Stimulated activated CD8-positive, alpha-beta memory T cell treated with anti-CD3 and anti-CD28 coated beads, Interleukin-15, amount 100 ng/mL, for 48 hours (primary cell): ENCODE results near the gene CEP57.
"Not testable (repeated sequence)": the region's sequence is repeated elsewhere in the genome, so short reads cannot be mapped to it uniquely, and the experiment has no call there.

Experiments used
- DNase-seq, 2 donors: peaks; one replicate each; pipeline ENCODE4 v3.0.0-alpha.2; 2020; ENCODE audit warnings: low read depth in 2 of 2

The CEP57 gene

DNA sequence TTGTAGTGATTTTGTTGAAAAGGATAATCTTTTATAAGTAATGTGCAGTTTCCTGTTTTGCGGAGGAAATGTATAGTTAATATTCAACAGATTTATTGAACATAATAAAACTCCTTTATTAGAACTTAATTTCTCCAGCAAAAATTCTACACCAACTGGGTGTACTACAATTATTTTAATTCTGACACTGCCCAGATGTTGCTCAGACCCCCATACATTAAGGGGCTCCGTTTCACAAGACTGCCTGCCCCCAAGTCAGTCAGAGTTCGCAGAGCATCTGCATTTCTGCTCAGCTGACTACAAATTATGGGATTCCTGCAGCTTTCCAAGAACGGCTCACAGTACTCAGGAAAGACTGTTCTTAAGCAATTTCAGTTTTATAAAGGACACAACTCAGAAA is 6.2 kb downstream of the CEP57 start:
- DNase-seq = no peak

DNA sequence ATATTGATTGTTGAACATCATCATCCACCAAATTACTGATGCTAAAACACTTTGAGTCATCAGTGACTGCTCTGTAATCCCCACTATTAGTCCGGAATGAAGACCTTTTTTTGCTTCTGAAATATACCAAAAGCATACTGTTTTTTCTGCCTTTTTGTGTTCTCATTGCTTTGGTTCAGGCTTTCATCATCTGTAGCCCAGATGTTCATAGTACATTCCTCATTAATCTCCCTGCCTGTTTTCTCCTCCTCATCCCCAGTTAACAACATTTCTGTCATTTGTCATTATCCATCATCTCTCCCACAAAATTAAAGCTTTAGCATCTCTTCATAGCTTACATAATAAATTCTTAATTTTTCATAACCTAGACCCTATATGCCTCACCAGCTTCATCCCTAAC is 9.2 kb downstream of the CEP57 start:
- DNase-seq = no peak

DNA sequence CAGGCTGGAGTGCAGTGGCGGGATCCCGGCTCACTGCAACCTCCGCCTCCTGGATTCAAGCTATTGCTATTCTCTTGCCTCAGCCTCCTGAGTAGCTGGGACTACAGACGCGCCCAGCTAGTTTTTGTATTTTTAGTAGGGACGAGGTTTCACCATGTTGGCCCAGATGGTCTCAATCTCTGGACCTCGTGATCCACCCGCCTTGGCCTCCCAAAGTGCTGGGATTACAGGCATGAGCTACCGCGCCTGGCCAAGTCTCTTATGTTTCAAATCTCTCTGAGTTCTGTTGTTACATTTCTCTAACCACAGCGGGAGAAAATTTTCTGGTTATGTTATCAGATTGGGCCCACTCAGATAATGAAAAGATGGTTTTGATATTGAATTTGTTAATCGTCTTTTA is 10.1 kb downstream of the CEP57 start:
- DNase-seq = no peak

DNA sequence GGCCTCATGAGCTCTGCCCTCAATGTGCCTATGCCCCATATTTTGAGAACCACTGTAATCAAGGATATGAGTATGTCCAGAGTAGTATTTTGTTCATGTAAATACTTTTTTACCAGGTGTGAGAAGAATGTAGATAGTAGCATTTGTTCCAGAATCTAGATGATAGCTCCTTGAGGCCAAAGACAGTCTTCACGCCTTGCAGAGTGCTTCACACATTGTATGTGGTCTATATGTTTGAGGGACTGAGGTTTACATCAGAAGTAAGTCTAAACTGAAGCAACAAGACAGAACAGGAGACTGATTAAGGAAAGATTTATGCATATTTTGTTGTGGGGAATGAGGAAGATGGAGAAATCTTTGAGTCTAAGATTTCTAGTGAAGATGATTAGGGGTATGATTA is 12.5 kb downstream of the CEP57 start:
- DNase-seq = no peak

DNA sequence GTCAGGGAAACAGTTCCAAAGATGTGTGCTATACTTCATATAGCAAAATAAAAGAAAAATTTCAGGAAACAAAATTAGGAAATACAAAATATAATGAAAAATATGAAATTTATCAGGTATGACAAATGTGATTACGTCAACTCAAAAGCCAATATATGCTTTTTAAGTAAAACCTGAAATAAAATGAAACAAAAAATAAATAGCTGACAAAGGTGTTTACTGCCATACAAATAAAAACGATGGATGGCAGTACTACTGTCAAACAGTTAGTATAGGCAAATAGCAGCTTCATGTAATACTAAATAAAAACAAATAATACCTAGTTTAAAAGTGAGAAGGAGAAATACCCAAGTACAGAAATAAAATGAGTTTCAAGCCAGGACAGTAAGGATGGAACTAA is 13.7 kb downstream of the CEP57 start:
- no peak for DNase-seq

DNA sequence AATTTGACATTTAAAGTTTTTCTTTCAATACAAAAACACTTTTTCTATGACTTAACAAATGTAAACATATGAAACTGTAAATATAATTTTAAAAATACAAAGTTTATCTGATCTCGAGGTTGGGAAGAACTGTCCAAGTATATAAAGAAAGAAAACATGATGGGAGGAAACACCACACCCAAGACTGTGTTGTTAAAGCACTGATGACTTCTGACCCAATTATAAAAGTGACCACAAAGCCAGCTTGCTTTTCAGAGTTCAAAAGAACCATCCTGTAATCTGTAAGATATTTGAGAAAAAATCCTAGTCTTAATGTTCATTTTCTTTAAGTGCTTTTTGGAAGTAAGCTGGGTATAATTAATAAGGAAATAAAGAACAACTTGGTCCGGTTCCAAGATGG is 15.6 kb downstream of the CEP57 start:
- no peak for DNase-seq

DNA sequence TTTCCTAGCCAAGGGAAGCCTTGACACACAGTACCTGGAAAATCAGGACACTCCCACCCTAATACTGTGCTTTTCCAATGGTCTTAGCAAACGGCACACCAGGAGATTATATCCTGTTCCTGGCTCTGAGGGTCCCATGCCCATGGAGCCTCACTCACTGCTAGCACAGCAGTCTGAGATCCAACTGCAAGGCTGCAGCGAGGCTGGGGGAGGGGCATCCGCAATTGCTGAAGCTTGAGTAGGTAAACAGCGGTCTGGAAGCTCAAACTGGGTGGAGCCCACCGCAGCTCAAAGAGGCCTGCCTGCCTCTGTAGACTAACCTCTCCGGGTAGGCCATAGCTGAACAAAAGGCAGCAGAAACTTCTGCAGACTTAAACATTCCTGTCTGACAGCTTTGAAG is 16.2 kb downstream of the CEP57 start:
- DNase-seq = not testable (repeated sequence)

DNA sequence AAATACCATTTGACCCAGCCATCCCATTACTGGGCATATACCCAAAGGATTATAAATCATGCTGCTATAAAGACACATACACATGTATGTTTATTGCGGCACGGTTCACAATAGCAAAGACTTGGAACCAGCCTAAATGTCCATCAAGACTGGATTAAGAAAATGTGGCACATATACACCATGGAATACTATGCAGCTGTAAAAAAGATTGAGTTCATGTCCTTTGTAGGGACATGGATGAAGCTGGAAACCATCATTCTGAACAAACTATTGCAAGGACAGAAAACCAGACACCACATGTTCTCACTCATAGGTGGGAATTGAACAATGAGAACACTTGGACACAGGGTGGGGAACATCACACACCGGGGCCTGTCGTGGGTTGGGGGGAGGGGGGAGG is 20.8 kb downstream of the CEP57 start:
- DNase-seq = not testable (repeated sequence)

DNA sequence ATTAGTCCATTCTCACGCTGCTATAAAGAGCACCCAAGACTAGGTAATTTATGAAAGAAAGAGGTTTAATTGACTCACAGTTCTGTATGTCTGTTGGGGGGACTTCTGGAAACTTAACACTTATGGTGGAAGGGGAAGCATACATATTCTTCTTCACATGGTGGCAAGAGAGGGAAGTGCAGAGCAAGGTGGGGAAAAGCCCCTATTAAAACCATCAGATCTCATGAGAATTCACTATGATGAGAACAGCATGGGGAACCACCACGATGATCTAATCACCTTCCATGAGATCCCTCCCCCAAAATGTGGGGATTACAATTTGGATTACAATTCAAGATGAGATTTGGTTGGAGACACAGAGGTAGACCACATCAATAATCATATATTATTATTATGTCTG is 25.7 kb downstream of the CEP57 start:
- DNase-seq = no peak

DNA sequence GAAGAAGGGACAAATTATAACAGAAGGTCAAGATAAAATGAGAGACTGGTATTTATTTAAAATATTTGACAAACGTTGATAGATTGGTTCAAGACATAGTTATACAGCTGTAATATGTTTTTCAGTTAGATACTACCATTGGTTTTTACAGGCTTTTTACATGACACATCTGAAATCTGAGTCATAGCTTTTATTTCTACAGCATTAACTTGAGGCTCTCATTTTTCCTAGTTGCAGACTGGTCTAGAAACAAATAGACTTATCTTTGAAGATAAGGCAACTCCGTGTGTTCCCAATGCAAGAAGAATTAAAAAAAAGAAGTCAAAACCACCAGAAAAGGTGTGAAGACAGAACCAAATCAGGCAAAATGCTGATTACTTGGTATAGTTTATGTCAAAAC is 31.3 kb downstream of the CEP57 start:
- DNase-seq = no peak

DNA sequence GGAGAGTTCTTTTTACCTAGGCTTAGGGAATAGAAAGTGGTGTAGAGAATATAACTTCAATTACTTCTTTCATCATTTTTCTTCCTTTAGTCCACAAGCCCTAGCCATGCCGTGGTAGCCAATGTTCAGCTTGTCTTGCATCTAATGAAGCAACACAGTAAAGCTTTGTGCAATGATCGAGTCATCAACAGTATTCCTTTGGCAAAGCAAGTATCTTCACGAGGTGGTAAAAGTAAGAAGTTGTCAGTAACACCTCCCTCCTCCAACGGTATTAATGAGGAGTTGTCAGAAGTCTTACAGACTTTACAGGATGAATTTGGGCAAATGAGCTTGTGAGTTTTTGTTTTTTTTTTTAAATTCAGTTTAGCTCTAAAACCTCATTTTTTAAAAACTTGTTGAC is 37.4 kb downstream of the CEP57 start:
- DNase-seq = no peak

DNA sequence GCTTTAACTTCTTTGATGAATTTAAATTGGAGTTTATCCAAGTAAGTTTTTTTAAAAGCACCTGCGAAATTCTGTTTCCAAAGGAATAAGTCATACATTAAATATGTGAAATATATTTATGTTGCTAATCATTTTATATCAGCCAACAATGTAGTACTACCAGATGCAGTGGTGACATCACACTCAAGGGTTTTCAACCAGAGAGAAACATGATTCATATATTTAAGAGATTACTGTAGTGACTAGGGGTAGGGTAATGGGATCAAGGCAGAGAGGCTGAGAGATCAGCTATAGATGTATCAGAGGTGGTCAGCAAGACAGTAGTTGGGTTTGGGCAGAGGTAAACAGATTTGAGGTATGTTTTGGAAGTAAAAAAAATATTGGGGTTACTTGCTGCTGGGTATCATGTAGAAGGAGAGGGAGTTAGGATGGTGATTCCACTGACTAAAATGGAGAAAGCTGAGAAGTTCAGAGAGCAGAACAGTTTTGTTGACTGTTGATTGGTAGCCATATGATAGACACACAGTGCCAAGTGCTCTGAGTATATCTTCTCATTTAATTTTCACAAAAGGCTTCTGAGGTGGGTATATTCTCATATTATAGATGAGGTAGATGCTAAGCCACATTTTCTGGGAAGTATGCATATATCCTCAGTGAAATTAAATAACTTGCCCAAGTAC is 39.4 kb downstream of the CEP57 start:
- no peak for DNase-seq

DNA sequence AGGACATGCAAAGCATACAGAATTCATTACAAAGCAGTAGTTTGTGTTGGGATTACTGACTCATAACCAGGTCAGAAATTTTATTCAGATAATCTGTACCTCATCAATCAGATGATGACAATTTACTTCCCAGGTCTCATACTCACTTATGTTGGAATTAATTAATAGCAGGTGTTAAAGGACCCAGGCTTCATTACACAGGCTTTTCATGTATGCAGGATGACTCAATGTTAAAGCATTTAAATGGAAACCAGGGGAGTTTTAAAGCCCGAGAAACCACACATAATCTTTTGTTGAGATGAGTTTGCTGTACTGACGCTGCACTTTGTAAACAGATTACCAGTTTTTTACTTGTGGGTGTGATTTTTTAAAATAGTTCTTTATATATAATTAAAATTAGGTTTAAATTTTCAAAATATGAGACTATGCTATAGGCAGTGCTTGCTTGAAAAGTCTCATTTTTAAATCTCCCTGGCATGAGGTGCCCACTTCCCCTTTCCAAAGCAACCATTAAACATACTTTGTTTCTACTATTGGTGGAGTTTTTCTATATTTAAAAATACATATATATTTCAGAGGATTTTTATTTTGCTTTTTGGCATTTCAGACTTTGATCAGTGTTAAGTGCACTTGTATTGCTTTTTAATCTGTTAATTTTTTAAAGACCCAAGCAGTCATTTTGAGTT is 41.0 kb downstream of the CEP57 start:
- DNase-seq = no peak

DNA sequence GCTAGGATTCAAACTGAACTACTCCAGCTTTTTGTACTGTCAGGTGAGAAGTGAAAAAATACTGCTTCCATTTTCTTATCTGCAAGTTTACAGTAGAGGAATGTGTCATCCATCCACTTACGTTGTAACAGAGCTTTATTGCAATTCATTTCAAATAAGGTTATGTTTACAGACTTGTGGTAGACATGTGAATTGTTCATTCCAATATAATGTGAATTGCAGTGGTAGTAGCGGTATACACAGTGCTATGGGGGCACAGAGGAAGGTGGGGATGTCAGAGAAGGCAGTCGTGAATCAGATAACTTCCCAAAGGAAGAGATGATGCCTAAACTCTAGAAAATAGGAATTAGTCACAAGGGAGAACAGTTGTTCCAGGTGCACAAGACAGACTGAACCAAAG is 42.5 kb downstream of the CEP57 start:
- no peak for DNase-seq

DNA sequence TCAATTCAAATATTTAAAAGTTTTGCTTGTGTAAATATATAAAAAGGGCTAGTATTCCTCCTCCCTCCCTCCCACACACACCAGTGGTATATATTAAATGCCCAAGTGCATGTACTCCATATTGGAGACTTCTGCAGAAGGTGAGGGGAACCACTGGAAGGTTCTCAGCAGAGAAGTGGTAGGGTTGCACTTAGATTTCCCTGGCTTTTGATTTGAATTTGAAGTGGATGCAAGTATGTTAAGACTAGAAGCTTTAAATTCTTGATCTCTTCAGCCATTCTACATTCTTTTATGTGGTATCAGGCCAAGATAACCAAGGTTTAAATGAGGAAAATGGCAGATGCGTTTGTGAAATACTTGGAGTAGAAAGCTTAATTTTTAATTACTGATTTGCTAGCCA is 43.1 kb downstream of the CEP57 start:
- DNase-seq = no peak

DNA sequence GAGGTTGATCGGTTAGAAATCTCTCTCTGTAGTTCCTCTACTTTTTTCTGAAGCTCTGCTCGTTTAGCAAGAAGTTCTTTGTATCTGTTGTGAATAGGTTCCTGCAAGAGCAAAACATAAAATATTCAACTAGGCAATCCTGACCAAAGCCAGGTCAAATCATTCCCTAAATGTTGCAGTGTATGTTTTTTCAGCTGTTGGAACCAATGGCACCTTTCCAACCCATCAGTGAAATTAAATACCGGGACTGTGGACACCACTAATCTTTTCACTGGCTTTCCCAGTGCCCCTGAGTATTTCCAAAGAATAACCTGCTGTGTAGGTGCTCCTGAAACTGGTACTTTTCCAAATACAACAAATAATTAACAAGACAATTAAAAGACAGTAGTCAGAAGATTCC is 45.1 kb downstream of the CEP57 start:
- no peak for DNase-seq

DNA sequence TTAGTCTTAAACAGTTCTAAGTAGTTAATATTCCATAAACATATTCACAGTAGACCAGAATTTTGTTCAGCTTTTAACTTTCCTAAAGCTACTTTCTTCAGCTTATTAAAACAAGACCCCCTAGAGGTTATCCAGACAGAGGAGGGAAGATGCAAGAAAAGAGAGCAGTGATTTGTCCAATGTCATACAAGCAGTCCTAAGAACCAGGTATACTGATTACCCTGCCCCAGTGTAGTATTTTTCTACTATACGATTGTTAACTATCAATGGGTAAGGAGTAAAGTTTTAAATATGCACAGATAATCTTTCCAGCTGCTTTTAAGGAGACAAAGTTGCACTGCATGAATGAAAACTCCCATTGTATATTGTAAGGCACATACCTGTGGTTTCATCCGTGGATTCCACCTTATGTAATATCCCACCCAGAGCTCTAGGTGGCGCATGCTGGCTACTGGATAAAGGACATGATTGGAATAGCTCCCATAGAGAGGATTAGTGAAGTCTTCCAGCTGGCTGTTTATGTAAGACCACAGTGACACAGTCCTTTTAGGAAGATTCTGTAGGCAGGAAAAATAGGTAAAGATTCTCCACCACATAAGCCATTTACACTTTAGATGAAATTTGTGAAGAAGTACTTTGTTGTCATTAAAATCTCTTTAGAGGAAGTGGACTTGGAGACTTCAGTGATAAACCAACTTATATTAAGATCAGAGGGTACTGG is 45.6 kb downstream of the CEP57 start:
- peak; percentile 15 for DNase-seq

DNA sequence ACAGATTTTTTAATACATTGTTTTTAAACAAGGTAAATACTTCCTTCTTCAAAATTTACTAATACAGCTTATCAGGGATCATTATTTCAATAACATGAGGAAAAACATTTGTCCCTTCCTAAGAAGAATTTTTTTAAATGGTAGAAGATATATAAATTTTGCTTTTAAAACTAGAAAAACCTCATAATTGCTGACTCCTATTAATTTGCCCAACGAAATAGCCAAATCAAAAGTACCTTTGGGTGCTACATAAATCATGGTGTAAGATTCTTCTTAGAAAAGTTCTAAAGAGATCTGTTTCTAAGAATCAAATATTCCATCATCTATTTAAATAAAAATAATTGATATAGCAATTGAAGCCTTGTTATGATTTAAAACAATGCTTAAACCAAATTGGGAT is 54.9 kb downstream of the CEP57 start:
- no peak for DNase-seq

DNA sequence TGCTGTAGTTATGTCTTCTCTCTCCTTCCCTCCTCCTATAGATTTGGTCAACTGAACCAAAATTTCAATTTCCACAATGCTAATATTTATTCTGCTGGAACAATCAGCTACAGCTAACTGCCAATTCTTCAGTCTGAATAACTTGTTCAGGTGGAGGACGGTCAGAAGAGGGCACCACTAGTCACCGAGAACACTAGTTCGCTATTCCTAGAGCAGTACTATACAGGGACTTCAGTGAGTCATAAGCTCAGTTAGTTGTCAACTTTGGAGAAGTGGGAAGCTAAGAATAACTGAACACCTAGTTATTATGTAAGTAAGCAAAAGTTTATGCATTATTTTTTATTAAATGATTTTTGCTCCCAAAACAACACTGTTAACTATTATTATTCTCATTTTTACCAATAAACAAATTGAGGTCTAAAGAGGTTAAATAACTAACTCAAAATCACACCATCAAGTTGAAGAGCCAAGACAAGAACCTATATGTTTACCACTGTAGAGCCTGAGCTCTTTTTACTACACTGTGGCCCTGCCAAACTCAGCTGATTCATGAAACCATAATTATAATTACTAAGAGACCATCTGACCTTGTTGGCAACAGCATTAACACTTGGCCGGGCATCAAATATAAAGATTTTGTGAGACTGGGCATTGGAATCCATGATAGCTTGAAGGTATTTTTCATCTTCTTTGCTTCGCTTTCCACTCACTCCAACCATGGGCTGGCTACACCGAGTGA is 59.0 kb downstream of the CEP57 start:
- DNase-seq = no peak

DNA sequence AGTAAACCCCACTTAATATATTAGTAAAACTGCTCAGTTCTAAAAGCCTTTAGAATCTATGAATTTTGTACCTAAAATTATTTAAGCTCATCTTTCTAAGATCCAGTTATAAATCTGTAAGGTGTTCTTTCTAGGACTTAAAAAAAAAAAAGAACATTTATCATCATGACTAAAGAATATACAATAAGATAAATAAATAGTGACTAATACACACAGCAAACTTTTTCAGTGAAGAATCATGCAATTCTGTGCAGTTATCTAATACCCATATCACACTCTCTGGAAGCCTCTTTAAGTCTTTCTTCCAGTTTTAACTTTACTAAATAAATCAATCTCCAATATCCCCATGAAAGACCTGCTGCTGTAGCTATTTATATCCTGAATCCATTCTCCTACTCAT is 59.8 kb downstream of the CEP57 start:
- DNase-seq = no peak

DNA sequence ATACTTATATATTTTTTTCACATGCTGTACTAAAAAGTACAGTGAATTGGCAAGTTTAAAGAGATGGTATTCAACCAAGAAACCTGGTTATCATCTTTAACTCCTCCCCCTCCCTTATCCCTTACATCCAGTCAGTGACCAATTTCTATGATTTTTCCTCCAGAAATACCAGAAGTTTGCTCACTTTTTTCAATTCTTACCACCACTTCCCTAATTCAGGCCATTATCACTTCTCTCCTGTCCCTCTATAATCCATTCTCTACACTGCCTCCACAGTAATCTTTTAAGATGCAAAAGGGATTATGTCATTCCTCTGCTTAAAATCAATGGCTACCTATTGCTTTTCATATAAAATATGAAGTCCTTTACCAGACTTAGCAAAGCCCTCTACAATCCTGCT is 62.8 kb downstream of the CEP57 start:
- DNase-seq = no peak

DNA sequence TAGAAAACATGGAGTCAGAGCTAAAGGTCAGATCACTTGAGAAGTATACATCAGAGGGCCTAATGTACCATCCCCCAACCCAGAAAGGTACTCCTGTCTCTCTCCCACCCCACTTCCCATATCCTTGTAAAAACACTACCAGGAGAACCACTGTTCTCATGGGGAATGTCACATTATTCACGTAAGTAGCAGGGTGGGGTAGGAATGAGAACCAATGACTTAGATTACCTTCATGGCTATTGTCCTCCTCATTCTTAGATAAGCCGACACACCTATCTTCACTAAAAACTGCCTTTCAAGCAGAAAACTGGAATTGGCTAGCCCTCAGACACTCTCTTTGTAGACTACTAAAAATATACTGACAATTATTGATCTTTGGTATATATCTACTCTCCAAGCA is 63.6 kb downstream of the CEP57 start:
- no peak for DNase-seq

DNA sequence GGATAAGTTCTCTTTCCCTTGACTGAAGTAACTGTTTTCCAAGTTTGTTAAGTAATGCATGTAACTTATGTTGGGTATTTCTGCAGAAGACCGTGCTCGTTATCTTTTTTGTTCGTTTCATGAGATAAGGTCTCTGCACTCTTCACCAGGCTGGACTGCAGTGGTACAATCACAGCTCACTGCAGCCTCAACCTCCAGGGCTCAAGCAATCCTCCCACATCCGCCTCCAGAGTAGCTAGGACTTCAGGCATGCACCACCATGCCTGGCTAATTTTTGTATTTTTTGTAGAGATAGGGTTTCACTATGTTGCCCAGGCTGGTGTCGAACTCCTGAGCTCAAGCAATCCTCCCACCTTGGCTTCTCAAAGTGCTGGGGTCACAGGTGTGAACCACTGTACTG is 64.1 kb downstream of the CEP57 start:
- not testable (repeated sequence) for DNase-seq
